Smooth muscle cell of the brain vasculature (primary cell): ENCODE data around the gene HOXA3.

ENCODE experiments used
- DNase-seq: peaks from one replicate; pipeline ENCODE4 v3.0.0-alpha.2; 2012; ENCODE audit warnings: low read depth, low spot score

HOXA3 gene

DNA sequence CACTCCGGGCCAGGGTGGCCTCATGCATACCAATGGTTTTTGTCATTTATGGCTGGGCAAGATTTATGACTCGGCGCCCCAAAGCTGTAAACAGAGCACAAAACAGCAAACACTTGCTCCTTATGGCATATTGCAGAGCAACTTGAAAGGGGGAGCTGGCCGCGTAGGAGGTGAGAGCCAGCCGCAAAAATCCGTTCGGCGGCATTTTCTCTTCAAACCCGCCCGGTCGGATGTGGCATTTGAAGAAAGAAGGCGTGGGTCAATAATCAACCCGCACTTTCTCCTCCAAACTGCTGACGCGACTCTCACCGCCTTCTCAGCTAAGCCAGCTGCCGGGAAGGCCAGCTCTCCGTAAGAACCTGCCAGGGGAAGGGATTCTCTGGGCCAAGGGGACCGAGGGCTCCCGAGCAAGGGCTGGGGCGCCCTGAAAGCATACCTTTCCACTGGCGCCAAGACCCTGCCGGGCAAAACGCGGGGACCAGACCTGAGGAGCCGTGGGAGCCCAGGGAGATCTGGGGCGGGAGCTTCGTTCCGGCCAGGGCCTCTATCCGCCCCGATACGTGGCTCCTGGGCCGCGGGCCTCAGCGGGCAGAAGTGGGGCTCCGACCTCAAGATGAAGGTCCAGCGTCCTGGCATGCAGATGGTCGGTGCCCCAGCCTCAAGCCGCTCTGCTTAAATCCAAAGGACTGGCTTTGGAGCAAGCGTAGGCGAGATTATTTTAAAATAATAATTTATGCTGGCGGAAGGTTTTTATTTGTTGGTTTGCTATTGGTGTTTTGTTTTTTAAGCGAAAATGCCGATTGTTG lies 37.0 kb downstream of the HOXA3 start:
- DNase-seq = no peak

DNA sequence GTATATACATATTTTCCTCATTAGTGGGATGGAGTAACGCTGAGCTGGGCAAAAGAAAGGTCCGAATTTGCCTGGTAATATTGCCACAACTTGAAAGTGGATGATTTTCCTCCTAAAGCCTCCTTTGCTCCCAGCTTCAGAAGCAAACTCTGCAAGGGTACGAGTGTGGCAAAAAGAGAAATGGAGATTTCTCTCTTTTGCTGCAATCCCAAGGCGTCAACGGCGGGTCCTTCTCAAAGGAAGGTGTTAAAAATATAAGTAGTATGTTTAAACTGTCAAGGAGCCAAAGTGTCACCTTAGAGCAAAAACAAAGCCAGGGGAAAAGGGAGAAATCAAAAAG lies 37.5 kb downstream of the HOXA3 start:
- no peak for DNase-seq

DNA sequence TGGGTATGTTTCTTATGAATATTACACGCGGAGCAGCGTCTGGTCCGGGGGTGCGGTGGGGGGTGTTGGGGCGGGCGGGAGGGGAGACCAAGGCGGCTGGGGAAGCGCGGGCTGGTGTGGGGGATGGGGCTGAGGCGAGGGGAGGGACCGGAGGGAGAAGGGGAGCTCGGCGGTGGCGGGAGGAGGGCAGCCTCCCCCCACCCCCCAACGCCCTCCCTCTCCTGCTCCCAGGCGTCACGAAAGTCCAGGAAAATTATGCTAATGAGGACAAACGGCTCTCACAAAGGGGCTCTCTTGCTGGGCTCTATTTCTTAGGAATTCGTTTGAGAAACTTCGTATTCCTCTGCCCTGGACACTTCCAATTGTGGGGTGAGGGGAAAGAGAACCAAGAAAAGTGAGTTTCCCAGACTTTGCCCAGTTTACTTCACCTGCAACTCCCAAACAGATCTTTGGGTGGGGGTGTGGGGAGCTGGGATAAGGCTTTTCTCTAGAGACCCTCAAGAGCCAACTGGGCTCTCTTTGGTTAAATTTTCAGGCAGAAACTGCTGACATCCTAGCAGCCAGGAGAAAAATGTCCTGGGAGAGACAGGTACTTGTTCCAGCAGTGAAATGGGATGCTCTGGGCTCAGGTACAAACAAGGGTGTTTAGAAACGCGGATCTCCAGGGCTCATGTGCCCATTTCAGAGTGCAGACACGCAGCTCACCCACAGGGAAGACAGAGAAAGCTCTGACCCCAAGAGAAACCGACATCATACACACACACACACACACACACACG lies 38.2 kb downstream of the HOXA3 start:
- DNase-seq = no peak

DNA sequence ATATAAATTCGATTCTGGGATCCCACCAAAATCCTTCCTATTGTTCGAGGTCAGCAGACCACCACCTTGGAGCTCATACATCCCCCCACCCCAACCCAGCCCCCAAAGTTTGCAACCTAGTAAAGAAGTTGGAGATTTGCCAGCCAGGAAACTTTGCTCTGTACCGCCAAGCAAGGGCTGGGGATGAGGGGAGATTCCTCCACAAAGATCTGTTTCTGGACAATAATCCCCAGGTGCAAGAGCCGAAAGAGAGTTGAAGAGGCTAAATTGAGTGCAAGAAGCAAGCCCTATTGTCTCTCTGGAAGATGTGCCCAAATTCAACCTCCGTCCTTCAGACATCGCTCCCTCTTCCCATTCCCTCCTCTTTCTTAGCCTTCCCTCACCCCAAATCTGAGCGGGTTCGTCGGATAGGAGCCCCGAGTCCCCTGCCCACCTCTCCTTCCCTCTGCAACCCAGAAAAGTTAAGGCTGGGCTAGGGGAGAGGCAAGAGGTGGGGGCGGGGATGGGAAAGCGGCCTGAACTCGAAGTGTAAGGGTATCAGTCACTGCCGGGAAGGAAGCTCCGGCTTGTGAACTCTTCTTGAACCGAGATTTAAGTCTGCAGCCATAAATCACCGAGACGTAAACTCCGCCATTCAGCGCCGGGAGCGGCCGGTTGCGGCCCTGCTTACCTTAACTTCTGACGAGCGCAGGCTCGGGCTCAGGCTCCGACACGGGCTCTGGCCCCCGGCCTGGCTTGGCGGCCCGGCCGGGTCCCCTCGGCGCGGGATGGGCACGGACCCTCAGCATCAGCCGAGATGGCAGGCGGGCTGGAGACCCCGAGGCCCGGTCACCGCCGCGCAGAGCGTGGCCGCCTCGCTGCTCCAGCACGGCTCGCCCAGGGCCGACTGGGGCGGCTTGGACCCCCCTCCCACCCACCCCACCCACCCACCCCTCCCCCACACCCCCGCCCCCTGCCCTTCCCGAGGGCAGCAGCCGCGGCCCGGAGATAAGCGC lies 39.1 kb downstream of the HOXA3 start:
- no peak for DNase-seq

DNA sequence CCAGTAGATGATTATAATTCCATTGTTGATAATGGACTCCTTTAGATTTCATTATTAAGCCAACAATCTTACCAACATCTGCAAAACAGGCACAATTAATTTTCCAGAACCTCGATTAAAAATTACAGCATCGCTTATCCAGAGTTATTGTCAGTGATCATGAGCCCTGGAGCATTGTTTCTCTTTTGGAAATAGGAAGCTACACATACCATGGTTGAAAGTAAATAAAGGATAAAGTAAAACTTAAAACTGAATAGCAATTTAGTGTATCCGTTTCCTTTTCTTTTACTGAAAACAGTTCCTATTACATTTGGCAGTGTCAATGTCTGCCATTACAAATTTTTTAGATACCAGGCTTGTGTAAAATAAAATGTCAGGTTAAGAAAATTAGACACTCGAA lies 40.0 kb downstream of the HOXA3 start:
- DNase-seq = no peak

DNA sequence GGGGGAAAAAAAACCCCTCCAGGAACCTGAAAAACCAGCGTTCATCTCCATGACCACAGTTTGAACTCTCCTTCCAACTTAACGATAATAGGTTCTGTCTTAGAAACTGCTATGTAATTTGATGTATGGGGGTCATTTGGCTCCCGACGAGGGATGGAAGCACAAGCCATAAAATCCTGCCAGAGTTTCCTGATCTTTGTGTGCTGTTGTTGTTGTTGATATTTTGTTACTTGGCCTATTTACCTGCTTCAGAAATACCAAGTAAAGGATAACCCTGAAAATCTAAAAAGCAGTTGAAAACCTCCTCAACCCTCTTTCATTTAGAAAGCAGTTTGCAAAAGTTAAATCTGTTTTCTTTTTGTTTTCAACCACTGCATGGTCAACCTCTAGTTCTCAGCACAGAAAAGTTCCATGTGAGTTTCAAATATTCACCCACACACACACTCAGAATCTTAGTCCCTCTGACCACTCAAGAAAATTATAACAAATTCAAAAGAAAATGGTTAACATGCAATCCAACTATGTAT lies 40.6 kb downstream of the HOXA3 start:
- no peak for DNase-seq

DNA sequence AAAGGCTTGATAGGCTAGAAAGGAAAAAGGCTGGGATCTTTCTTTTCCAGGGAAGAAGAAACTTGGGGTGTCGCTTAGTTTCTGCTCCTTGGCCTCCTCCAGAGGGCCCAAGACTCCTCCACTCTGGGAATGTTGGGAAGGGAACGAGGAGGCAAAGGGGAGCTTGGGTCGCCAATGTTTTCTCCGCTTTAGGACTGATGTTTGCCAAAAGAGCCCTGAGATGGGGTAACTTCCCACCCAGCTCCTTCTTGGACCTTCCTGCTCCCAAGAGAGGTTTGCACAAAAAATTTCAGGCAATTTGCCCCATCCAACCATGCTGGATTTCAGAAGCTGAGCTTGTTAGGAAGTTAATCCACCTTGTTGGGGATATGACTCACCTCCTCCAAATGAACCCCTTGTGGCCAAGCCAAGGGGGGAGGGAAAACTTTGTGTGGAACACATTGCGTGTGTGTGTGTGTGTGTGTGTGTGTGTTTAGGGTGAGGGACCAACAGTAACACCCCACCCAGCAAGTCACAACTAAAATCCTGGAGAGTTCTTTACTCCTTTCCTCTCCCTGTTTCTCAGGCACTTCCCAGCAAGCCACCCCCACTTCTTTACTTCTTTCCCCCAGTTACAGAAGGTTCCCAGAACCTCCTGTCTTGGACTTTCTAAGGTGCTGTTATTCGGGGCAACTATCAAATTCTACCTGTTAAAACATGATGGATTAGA lies 41.2 kb downstream of the HOXA3 start:
- no peak for DNase-seq

DNA sequence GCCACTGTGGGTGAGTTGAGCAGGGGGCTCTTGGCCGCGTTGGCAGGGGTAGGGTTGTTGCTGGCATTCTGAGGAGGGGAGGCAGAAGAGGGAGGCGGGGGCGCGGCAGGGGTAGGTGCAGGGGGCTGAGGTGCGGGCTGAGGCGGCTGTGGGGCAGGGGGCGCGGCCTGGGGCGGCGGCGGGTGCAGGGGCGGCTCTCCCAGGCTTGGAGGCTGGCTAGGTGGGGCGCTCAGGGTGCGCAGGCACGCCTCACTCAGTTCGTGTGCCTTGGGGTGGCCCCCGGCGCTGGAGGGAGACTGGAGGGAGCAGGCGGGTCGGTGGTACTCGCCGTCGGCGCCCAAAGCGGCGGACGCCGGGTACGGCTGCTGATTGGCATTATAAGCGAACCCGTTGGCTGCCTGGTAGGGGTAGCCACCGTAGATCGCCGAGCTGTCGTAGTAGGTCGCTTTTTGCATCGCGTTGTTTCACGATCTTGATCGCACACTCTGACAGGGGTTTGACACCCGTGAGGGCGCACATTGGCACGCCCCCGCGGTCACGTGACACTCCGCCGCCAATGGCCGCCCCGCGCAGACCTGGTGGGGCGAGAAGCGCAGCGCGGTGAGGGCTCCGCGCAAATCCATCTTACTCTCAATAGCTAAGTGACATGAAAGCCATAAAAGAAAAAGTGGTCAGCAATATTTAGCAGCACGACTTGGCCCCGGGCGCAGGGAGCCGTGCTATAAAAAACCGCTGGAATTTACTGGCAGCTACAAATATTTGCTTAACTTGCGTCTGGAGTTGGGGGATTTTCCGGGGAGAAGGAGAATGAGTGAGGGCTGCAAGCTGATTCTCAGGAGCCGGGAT lies 42.0 kb downstream of the HOXA3 start:
- no peak for DNase-seq

DNA sequence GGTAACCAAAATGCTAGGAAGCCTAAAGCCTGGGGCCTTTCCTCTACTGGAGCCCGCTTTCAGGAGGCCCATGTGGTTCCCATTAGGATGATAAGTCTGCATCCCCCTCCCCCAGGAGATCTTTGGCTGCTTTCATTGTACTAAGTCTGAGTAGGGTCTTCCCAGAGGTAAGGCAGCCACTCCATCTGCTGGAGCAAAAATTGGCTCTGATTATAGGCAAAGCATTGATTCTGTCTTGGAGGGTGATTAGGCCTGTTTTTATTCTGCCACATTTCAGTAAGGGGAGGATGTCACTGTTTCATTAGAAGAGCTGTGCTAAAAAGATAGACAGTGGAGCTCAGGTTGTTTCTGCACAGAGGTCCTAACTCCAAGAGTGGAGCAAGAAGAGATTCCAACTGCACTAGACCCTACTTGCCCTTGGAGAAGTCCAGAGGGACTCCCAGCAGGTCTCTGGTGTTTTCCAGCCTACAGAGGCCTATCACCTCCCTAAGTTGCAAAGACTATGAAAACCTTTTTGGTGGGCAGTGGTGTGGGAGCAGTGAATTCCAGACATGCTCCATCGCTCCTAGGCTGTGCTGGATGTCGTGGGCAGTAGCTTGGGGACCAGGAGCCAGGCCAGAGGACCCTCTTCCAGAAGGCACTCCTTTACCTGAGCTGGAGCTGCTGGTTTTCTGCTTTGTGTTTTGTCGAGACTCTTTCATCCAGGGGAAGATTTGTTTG lies 42.8 kb downstream of the HOXA3 start:
- DNase-seq = no peak

DNA sequence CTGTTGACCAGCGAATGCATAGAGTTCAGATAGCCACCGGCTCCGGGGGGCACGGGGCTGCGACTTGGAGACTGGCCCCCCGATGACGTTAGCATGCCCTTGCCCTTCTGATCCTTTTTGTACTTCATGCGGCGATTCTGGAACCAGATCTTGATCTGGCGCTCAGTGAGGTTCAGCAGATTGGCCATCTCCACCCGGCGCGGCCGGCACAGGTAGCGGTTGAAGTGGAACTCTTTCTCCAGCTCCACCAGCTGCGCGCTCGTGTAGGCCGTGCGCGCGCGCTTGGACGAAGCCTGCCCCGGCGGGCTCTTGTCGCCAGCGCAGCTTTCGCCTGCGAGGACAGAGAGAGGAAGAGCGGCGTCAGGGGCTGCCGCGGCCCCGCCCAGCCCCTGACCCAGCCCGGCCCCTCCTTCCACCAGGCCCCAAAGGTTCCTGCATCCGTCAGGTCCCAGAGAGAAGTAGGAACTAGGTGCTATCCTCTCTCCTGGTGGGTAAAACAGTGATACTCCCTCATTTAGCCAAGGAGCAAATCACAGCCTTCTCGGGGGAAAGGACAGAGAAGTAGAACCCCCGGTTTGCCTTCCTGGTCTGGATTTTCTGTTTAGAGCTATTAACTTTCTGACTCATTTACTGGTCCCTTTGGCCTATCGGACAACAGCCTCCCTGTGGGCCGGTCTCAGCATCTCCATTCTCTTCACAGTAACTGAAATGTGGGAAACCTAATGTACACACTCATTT lies 43.8 kb downstream of the HOXA3 start:
- no peak for DNase-seq

DNA sequence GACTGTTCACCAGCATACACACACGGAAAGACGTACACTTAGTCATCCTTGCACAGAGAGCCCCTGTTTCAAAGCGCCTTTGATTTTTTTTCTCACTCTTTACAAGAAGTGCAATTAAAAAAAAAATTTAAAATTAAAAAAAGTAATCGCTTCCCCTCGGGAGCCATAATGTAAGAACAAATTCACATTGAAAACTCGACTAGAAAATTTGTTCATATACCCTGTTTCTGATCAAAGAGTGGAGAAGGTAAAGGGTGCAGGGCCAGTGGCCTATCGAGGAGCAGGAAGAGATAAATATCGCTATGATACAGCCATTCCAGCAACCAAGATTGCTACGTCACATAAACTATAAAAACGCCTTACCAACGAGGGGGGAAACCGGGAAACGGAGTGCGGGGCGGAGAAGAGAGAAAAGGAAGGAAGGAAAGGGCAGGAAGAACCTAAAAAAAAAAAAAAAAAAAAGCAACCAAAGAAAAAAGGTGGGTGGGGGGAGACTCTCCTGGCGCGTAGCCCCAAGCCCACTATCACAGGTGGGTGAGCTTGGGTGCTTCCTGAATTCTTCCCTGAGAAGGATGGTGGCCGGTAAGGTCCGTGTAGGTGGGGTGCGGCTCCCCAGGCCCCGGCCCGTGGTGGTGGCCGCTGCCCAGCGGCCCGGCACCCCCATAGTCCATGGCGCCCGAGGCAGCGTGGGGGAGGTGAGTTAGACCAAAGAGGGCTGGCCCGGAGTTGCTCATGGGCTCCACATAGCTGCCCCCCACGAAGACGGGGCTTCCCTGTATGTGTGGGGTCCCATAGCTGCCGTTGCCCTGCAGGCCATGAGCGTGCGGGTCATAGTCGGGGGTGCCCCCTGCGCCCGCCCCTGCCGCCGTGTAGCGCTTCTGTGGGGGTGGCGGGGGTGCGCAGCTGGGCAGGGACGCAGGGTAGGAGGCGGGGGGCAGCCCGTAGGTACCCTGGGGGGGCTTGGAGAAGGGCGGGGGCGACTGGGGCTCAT lies 44.7 kb downstream of the HOXA3 start:
- no peak for DNase-seq

DNA sequence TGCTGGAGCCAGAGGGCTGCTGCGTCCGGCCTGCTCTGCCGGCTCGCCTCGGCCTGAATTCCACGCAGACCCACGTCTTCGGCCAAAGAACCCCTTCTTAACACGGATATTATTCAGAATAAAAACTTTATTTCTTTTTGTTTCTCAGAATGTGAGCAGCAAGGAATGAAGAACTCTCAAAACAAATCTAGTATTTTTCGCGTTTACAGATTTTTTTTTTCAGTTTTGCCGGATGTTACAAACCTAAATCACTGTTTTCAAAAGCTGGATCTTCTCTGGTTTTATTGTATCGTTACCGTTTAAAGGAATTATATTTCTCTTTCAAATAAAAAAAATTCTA lies 45.5 kb downstream of the HOXA3 start:
- DNase-seq = no peak

DNA sequence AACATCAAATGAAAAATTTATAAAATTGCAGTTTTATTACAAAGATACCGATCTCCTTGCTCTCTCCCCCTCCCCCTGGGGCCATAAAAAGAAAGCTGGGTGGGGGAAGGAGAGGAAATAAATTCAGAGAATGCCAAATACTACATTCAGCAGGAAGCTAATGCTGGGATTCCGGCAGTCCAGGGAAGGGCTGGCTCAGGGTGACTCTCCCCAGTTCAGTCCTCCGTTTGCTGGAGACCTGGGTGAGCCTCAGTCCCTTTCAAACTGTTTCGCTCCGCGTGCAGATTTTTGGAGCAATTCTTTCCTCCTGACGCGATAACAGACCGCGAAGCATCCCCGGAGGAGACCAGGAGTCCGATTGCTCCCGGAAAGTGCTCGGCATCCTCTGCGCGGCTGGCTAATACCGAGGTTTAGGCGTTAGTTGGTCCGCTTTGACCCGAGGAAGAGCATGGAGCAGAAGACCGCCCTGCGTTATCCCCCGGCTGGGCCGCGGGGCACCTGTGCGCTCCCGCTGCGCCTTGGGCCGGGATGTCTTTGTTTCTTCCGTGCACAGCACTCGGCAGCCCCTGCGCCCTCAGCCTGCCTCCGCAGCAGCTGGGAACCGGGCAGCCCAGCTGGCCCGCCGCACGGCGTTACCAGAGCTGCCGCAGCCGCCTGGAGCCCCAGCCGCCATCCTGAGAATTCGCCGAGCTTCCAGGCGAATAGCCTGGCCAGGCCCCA lies 46.0 kb downstream of the HOXA3 start:
- DNase-seq = no peak

DNA sequence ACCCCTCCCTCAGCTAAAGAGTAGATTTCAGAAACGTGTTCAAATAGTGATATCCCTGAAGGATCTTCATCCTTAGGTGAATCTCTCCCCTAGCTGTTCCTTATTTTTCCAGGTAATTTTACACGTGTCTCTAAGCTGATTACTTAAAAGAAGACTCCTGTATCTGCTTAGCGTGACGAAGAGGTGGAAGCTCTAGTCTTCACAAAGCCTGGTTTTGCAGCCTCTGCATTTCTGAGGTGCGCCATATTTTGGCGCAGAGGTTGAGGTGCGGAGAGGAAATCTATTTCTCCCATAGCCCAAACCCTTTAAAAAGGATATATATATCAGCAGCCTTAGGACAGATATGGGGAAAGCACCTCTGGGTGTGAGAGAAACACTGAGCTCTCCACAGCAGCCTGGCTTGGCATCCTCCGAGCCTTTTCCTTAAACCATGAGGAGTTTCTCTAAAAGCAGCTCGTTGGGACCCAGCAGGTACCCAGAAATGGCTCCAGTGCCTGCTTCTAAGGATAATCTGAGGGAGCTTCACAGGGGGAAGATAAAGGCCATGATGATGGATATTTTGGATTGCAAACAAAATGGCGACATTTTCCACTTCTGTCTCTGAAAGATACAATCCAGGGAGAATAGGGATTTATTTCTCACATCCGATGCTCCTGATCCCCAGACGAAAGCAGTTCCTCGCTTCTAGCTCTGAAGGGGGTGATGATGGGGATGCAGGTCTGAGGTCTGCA lies 46.9 kb downstream of the HOXA3 start:
- no peak for DNase-seq

DNA sequence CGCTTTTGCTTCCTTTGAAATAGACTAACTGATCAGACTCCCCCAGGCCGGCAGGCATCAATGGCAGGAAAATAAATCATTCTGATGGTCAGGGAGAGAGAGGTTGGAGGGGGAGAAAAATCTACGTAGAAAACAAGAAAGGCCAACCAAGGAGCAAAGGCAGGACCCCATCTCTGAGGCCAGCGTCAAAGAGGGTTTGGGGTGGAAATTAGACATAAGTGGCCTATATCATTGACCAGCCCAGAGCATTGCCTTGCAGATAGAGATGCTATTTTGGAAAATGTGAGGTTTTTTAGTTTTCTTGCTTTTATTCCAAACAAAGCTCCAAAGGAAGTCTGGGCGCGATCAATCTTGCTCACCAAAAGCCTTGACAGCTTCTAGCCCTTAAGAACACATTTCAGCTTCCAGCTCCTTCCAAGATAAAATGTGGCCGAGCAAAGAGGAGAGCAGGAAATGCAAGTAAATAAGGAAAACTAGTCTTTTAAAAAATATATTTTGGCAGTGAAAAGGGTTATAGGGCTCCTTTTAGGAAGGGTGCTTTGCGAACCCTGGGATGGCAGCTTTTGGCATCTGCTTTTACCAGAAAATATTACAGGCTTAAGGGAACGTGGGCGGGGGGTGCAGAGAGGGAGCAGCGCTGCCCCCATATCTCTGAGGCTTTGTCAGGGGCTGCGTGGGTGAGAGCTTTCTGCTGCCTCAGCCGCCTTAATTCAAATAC lies 47.9 kb downstream of the HOXA3 start:
- DNase-seq = no peak
